ENCODE data around the gene ANAPC2.

The ANAPC2 gene

DNA sequence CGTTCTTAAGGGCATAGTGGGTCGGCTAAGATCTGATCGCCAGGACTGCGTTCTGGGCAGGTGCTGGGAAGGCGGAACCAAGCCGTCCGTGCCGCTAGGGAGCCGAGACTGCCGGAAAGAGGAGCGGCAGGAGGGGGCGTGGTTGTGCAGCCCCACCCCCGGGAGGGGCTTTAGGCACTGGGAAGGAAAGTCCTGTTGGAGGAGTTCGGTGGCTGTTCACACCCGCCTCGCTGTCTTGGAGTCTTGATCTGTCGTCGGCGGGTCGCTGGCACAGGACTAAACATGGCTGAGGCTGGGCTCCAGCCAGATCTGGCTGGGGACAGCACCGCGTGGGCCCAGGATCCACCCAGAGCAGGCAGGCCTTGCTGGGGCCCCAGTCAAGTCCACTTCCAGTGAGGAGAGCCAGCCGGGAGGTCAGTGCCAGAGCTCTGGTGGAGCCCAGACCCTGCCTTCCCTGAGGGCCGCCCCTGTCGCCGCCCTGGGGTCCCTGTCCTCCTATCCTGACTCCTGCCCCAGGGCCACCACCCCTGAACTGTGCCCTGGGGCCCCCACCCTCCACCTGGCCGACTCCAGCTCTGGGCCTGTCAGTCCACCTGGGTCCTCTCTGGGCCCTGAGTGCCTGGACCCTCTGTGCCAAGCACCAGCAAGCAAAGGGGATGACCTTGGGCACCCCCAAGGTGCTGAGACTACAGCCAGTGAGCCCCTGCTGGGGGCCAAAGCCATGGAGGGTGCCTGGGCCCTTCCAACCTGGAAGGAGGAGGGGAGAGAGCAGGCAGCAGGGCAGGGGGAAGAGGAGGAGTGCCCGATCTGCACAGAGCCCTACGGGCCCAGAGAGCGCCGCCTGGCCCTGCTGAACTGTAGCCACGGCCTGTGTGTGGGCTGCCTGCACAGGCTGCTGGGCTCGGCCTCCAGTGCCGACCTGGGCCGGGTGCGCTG is 29.2 kb upstream of the ANAPC2 start:
- H3K4me1 ChIP-seq (ENCODE audit: control insufficient read depth in 1 of 2, insufficient read depth in 1 of 2, low read depth in 1 of 2, low read length in 1 of 2) = peaks cover 4 to 10% of the 10 kb centered on the region in 2 experiments
- H3K27ac ChIP-seq = no peak overlapping the region
- TF ChIP-seq CTCF (IDR thresholded peaks at IDR 0.05) = no peak
- H3K9me3 ChIP-seq = no peaks in the 10 kb centered on the region
- no peak overlapping the region for H3K4me3 ChIP-seq (ENCODE audit: low read depth in 1 of 2, low read length in 1 of 2)
- H3K36me3 ChIP-seq = peaks cover 60% of the 10 kb centered on the region
- peaks cover 27% of the 10 kb centered on the region for H3K27me3 ChIP-seq

GRCh38 chr9:137216188-137216965 is 28.0 kb upstream of the ANAPC2 start:
- no peak for TF ChIP-seq CTCF (IDR thresholded peaks at IDR 0.05)
- H3K9me3 ChIP-seq = no peaks in the 10 kb centered on the region
- peaks cover 0 to under 1% of the 10 kb centered on the region in 2 experiments for H3K4me1 ChIP-seq (ENCODE audit: control insufficient read depth in 1 of 2, insufficient read depth in 1 of 2, low read depth in 1 of 2, low read length in 1 of 2)
- no peak overlapping the region for H3K27ac ChIP-seq
- peaks cover 64% of the 10 kb centered on the region for H3K36me3 ChIP-seq
- peaks cover 17% of the 10 kb centered on the region for H3K27me3 ChIP-seq
- H3K4me3 ChIP-seq (ENCODE audit: low read depth in 1 of 2, low read length in 1 of 2) = no peak overlapping the region

DNA sequence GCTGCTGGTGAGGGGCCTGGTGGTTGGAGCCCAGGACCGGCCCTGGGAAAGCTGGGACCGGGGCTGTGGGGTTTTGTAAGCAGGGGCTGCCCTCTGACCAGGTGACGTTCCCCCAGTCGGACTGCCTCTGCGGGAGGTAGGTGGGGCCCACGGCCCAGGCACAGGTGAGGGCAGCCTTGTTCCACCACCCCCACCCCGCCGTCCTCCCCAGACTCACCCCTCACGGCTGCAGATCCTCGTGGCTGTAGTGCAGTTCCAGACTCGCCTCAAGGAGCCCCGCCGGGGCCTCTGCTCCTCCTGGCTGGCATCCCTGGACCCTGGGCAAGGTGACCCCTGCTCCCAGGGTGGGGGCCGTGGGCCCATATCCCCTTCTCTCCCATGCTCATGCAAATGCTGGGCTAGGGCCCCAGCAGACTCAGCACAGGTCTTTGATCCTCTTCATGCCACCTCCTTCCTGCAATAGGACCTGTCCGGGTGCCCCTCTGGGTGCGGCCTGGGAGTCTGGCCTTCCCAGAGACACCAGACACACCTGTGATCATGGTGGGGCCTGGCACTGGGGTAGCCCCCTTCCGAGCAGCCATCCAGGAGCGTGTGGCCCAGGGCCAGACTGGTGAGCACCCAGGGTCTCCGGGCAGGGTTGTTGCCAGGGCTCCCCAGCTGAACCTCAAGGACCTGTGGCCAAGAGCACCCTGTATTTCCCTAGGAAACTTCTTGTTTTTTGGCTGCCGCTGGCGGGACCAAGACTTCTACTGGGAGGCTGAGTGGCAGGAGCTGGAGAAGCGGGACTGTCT is 27.0 kb upstream of the ANAPC2 start:
- Histone ChIP-seq H3K36me3 (peaks cover 64% of the 10 kb centered on the region), H3K27ac (no peak overlapping the region), H3K27me3 (peaks cover 7% of the 10 kb centered on the region), H3K9me3 (no peaks in the 10 kb centered on the region), H3K4me1 (ENCODE audit: control insufficient read depth in 1 of 2, insufficient read depth in 1 of 2, low read depth in 1 of 2, low read length in 1 of 2) (no peaks in the 10 kb centered on the region), H3K4me3 (ENCODE audit: low read depth in 1 of 2, low read length in 1 of 2) (no peak overlapping the region)
- TF ChIP-seq CTCF (IDR thresholded peaks at IDR 0.05) = no peak

DNA sequence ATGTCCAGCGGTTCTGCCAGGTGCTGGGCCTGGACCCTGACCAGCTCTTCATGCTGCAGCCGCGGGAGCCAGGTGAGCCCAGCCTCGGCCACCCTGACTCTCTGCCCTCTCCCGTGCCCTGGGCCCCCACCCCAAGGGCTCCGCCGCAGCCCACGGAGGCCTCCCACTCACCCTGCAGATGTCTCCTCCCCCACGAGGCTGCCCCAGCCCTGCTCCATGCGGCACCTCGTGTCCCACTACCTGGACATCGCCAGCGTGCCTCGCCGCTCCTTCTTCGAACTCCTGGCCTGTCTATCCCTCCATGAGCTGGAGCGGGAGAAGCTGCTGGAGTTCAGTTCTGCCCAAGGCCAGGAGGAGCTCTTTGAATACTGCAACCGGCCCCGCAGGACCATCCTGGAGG is 26.3 kb upstream of the ANAPC2 start:
- H3K36me3 ChIP-seq = peaks cover 64% of the 10 kb centered on the region
- H3K9me3 ChIP-seq = no peaks in the 10 kb centered on the region
- H3K4me1 ChIP-seq (ENCODE audit: control insufficient read depth in 1 of 2, insufficient read depth in 1 of 2, low read depth in 1 of 2, low read length in 1 of 2) = no peaks in the 10 kb centered on the region
- no peak overlapping the region for H3K27ac ChIP-seq
- TF ChIP-seq CTCF (IDR thresholded peaks at IDR 0.05) = no peak
- no peaks in the 10 kb centered on the region for H3K27me3 ChIP-seq
- H3K4me3 ChIP-seq (ENCODE audit: low read depth in 1 of 2, low read length in 1 of 2) = no peak overlapping the region

All from neutrophil (primary cell).